HG02678 (cell line): ENCODE results near the gene LAMC2.
"Not testable (repeated sequence)": the region's sequence is repeated elsewhere in the genome, so short reads cannot be mapped to it uniquely, and the experiment has no call there.

Experiments used
- ATAC-seq: cut with Tn5 transposase; IDR thresholded peaks from one replicate; pipeline ENCODE4 v1.9.1; 2021; ENCODE audit warnings: mild to moderate bottlenecking, moderate library complexity; ENCODE audit not compliant: unreplicated experiment

LAMC2 gene

GRCh38 chr1:183255073-183255472 lies 69.0 kb downstream of the LAMC2 start:
- ATAC-seq = no peak

- ATAC-seq = no peak
Measured at GRCh38 chr1:183259924-183260323, 73.9 kb downstream of the LAMC2 start.

GRCh38 chr1:183262628-183263200 lies 76.7 kb downstream of the LAMC2 start:
- ATAC-seq = no peak

GRCh38 chr1:183263886-183264602 lies 78.0 kb downstream of the LAMC2 start:
- ATAC-seq = no peak

- no peak for ATAC-seq
Measured at GRCh38 chr1:183267646-183268431, 81.8 kb downstream of the LAMC2 start.

GRCh38 chr1:183270541-183271141 lies 84.6 kb downstream of the LAMC2 start:
- no peak for ATAC-seq

GRCh38 chr1:183272390-183272848 lies 86.4 kb downstream of the LAMC2 start:
- ATAC-seq = no peak

GRCh38 chr1:183273300-183273699 lies 87.2 kb downstream of the LAMC2 start:
- no peak for ATAC-seq

GRCh38 chr1:183273984-183274383 lies 87.9 kb downstream of the LAMC2 start:
- ATAC-seq = not testable (repeated sequence)

- ATAC-seq = no peak
Measured at GRCh38 chr1:183274836-183275235, 88.8 kb downstream of the LAMC2 start.

- no peak for ATAC-seq
Measured at GRCh38 chr1:183275322-183275721, 89.3 kb downstream of the LAMC2 start.

GRCh38 chr1:183276386-183277080 lies 90.5 kb downstream of the LAMC2 start:
- ATAC-seq = no peak

GRCh38 chr1:183277821-183278738 lies 92.0 kb downstream of the LAMC2 start:
- ATAC-seq = no peak

GRCh38 chr1:183278739-183279591 lies 92.9 kb downstream of the LAMC2 start:
- ATAC-seq = no peak

- ATAC-seq = no peak
Measured at GRCh38 chr1:183279835-183280234, 93.8 kb downstream of the LAMC2 start.

- no peak for ATAC-seq
Measured at GRCh38 chr1:183281039-183281438, 95.0 kb downstream of the LAMC2 start.

GRCh38 chr1:183281553-183282091 lies 95.6 kb downstream of the LAMC2 start:
- peak; percentile 63 for ATAC-seq

- no peak for ATAC-seq
Measured at GRCh38 chr1:183282101-183282855, 96.2 kb downstream of the LAMC2 start.
